IMR-90 (cell line): ENCODE measurements around the gene MMD. TPM values are rescaled to one million over a fixed set of nuclear protein-coding genes. Genes with fewer than 3 reads are reported as not detected.
A peak's percentile ranks its signal among the peaks of the same experiment; 100 is the strongest.

Experiments
- ATAC-seq: fragments of 200-7000 bp; cut with Tn5 transposase; 2 replicates; pipeline ENCODE4 v1.9.1; 2020; ENCODE audit warnings: low read depth, mild to moderate bottlenecking, moderate library complexity
- BruUV-seq: library from RNA; stranded (reverse); fragments of 400-500 nt; replicated peaks from 2 replicates; lab custom pipeline; 2021; lab: Mats Ljungman, UMichigan
- CTCF ChIA-PET: fragments of 300-600 bp; formaldehyde crosslinking; extraction: SDS; loops from one replicate; lab custom pipeline; 2021; ENCODE audit warnings: antibody characterized with exemption; lab: Yijun Ruan, JAX
- POLR2A ChIA-PET: fragments of 300-600 bp; sonication (Branson Sonifier 250); formaldehyde crosslinking; loops from one replicate; lab custom pipeline; 2022; ENCODE audit warnings: antibody characterized with exemption; ENCODE audit not compliant: unreplicated experiment; lab: Charles Lee
- DNase-seq: peaks from one replicate; pipeline ENCODE4 v3.0.0; 2013
- H2AFZ ChIP-seq: replicated peaks from 2 replicates; pipeline ENCODE3; 2013; ENCODE audit warnings: low read length, mild to moderate bottlenecking; ENCODE audit not compliant: poor library complexity
- H2AK5ac ChIP-seq: 2 replicates; pipeline ENCODE4 v1.6.1; 2013; ENCODE audit warnings: low read depth, low read length, inconsistent platforms
- H2AK9ac ChIP-seq: replicated peaks from 2 replicates; pipeline ENCODE3; 2013; ENCODE audit warnings: mild to moderate bottlenecking, low read depth, low read length, moderate library complexity; ENCODE audit not compliant: poor library complexity
- H2BK120ac ChIP-seq: 2 replicates; pipeline ENCODE4 v1.6.1; 2013; ENCODE audit warnings: low read depth, low read length, inconsistent platforms
- H2BK15ac ChIP-seq: 3 replicates; pipeline ENCODE4 v1.6.1; 2013; ENCODE audit warnings: low read depth, low read length, inconsistent platforms
- H2BK20ac ChIP-seq: 2 replicates; pipeline ENCODE4 v1.6.1; 2013; ENCODE audit warnings: low read depth, mild to moderate bottlenecking, inconsistent platforms, low read length, moderate library complexity
- H2BK5ac ChIP-seq: 2 replicates; pipeline ENCODE4 v1.6.1; 2013; ENCODE audit warnings: mild to moderate bottlenecking, low read depth, low read length, inconsistent platforms; ENCODE audit not compliant: poor library complexity, severe bottlenecking
- H3K14ac ChIP-seq: replicated peaks from 2 replicates; pipeline ENCODE4 v1.6.1; 2013; ENCODE audit warnings: low read depth, low read length, inconsistent platforms
- H3K18ac ChIP-seq: 2 replicates; pipeline ENCODE4 v1.6.1; 2013; ENCODE audit warnings: low read depth, low read length, control low read depth
- H3K23ac ChIP-seq: 2 replicates; pipeline ENCODE4 v1.6.1; 2013; ENCODE audit warnings: low read depth, low read length, inconsistent platforms
- H3K27ac ChIP-seq: 2 replicates; pipeline ENCODE4 v1.5.1; 2013; ENCODE audit warnings: mild to moderate bottlenecking, control low read depth, low read length; ENCODE audit not compliant: insufficient read depth
- H3K27me3 ChIP-seq: 2 replicates; pipeline ENCODE4 v1.6.1; 2013; ENCODE audit warnings: low read length; ENCODE audit not compliant: control insufficient read depth, insufficient read depth
- H3K36me3 ChIP-seq: 2 replicates; pipeline ENCODE4 v1.6.1; 2013; ENCODE audit warnings: low read length, mixed read lengths; ENCODE audit not compliant: control insufficient read depth, insufficient read depth
- H3K4ac ChIP-seq: 2 replicates; pipeline ENCODE4 v1.6.1; 2013; ENCODE audit warnings: low read depth, low read length, inconsistent platforms
- H3K4me1 ChIP-seq: 2 replicates; pipeline ENCODE4 v1.6.1; 2013; ENCODE audit warnings: low read length, mixed read lengths; ENCODE audit not compliant: control insufficient read depth, insufficient read depth
- H3K4me2 ChIP-seq: 2 replicates; pipeline ENCODE4 v1.6.1; 2013; ENCODE audit warnings: low read depth, mild to moderate bottlenecking, control low read depth, low read length, moderate library complexity
- H3K4me3 ChIP-seq: 2 replicates; pipeline ENCODE4 v1.5.1; 2013; ENCODE audit warnings: low read depth, mild to moderate bottlenecking, control low read depth, low read length, moderate library complexity; ENCODE audit not compliant: insufficient read depth
- H3K56ac ChIP-seq: 2 replicates; pipeline ENCODE4 v1.6.1; 2013; ENCODE audit warnings: low read length, inconsistent platforms; ENCODE audit not compliant: insufficient read depth; ENCODE audit errors: extremely low read depth
- H3K79me1 ChIP-seq, 2 experiments: 2 replicates each; pipeline ENCODE4 v1.6.1; 2013; ENCODE audit warnings: low read length in 2 of 2, inconsistent platforms in 1 of 2, low read depth in 1 of 2
- H3K9ac ChIP-seq: 2 replicates; pipeline ENCODE4 v1.6.1; 2013; ENCODE audit warnings: low read depth, low read length, control low read depth
- H3K9me1 ChIP-seq: 2 replicates; pipeline ENCODE4 v1.6.1; 2013; ENCODE audit warnings: low read length, inconsistent platforms; ENCODE audit not compliant: insufficient read depth
- H3K9me3 ChIP-seq: 2 replicates; pipeline ENCODE4 v1.6.1; 2013; ENCODE audit warnings: low read length; ENCODE audit not compliant: control insufficient read depth, insufficient read depth
- H4K20me1 ChIP-seq: 2 replicates; pipeline ENCODE4 v1.6.1; 2013; ENCODE audit warnings: low read length, inconsistent platforms; ENCODE audit not compliant: insufficient read depth
- H4K5ac ChIP-seq: 2 replicates; pipeline ENCODE4 v1.6.1; 2013; ENCODE audit warnings: mild to moderate bottlenecking, low read depth, low read length, control low read depth
- H4K8ac ChIP-seq, 2 experiments: 2 replicates each; pipeline ENCODE4 v1.6.1; 2013; ENCODE audit warnings: low read depth in 2 of 2, low read length in 2 of 2, control low read depth in 1 of 2, inconsistent platforms in 1 of 2
- H4K91ac ChIP-seq: 2 replicates; pipeline ENCODE4 v1.6.1; 2013; ENCODE audit warnings: low read depth, low read length, inconsistent platforms; ENCODE audit not compliant: insufficient read depth
- CEBPB ChIP-seq: IDR thresholded peaks from 2 replicates; pipeline ENCODE4 v1.6.1; 2012; ENCODE audit warnings: low read depth, low read length, improper control_type of control experiment
- CTCF ChIP-seq: conservative IDR thresholded peaks from 2 replicates; pipeline ENCODE4 v1.5.1; 2012; ENCODE audit warnings: mild to moderate bottlenecking, low read depth, low read length, improper control_type of control experiment
- ELK1 ChIP-seq: fragments of 150-350 bp; IDR thresholded peaks from 2 replicates; pipeline ENCODE4 v1.6.1; 2016; ENCODE audit warnings: low read depth, mild to moderate bottlenecking, low read length, moderate library complexity, borderline replicate concordance
- POLR2A ChIP-seq: IDR thresholded peaks from 2 replicates; pipeline ENCODE4 v1.6.1; 2012; ENCODE audit warnings: mild to moderate bottlenecking, low read depth, low read length
- RAD21 ChIP-seq: IDR thresholded peaks from 2 replicates; pipeline ENCODE4 v1.6.1; 2012; ENCODE audit warnings: low read length, improper control_type of control experiment
- RCOR1 ChIP-seq: IDR thresholded peaks from 2 replicates; pipeline ENCODE4 v1.6.1; 2012; ENCODE audit warnings: mild to moderate bottlenecking, low read length, improper control_type of control experiment; ENCODE audit not compliant: insufficient replicate concordance
- USF2 ChIP-seq: fragments of 150-350 bp; IDR thresholded peaks from 2 replicates; pipeline ENCODE4 v1.6.1; 2017; ENCODE audit warnings: mild to moderate bottlenecking, antibody characterized with exemption, low read length, low read depth
- WGBS, 2 experiments: methylation state at CpG; one replicate each; pipeline versions ENCODE4 v1.1.5 to v1.1.7; 2013; ENCODE audit warnings: missing lambda C conversion rate in 2 of 2; ENCODE audit not compliant: insufficient read length in 1 of 2; ENCODE audit errors: extremely low coverage in 2 of 2; 5-methylcytosine and 5-hydroxymethylcytosine counted together
- dilution Hi-C: fragments of 300-500 bp; cut with HindIII; formaldehyde crosslinking; loops from one replicate; pipeline ENCODE4 v1.14.3; 2018; ENCODE audit warnings: low sequenced_read_pairs; ENCODE audit not compliant: unreplicated experiment
- in situ Hi-C: fragments of 300-500 bp; cut with MboI; formaldehyde crosslinking; loops from 3 replicates; pipeline ENCODE4 v1.14.3; 2019; ENCODE audit warnings: low sequenced_read_pairs, inconsistent platforms, mixed read lengths
- intact Hi-C: fragments of 100-400 bp; cut with micrococcal nuclease; formaldehyde crosslinking; loops from 2 replicates; pipeline ENCODE4 v1.10.0; 2022
- polyA plus RNA-seq, 3 experiments: library from polyadenylated mRNA; depleted of rRNA; stranded (reverse); fragments of >200 nt; gene quantifications; 2 replicates each; pipeline ENCODE4 v1.2.3, GENCODE V29; 2012; ENCODE audit warnings: low replicate concordance in 1 of 3
- total RNA-seq: library from RNA; depleted of rRNA; stranded (reverse); fragments of >200 nt; gene quantifications from 2 replicates; pipeline ENCODE4 v1.2.3, GENCODE V29; 2012

Gene MMD
- total and polyA plus RNA-seq, 2 of the 4 experiments (the other 2 are of a cell fraction) = 6.3 to 7.0 TPM

- POLR2A ChIA-PET = no interaction called here
- no peak overlapping the region for H4K5ac ChIP-seq
- H4K91ac ChIP-seq = no peak overlapping the region
- CTCF ChIA-PET = interaction anchor here (1.2 kb wide), 1 partner anchor 260 kb away, joined by 3 read pairs; no protein-coding TSS in a partner anchor
- peak overlapping the region; percentile 58; the same call in 1 of the 2 replicates for H3K18ac ChIP-seq
- H3K9me3 ChIP-seq = no peaks in the 10 kb centered on the region
- H3K36me3 ChIP-seq = no peaks in the 10 kb centered on the region
- H3K79me1 ChIP-seq = no peaks in the 10 kb centered on the region
- H2AK5ac ChIP-seq = peak overlapping the region; percentile 49
- no peak overlapping the region for H3K9ac ChIP-seq
- intact Hi-C loops (no loop called here), dilution Hi-C loops (no loop called here), in situ Hi-C loops (no loop called here)
- H3K4me1 ChIP-seq = peaks cover 16% of the 10 kb centered on the region
- DNase-seq (no peak), ATAC-seq (no peak)
- WGBS, 2 experiments = 90% methylated on average over 2 of the region's 22 CpGs; no CpG with 5 or more reads in 1 of the 2 experiments
- H3K9me1 ChIP-seq = peaks cover 8% of the 10 kb centered on the region; the same call in 1 of the 2 replicates
- no peak overlapping the region for H4K8ac ChIP-seq
- no peak for TF ChIP-seq POLR2A
- no peak for TF ChIP-seq RAD21
- no peak for TF ChIP-seq CEBPB
- no peak for TF ChIP-seq RCOR1
- TF ChIP-seq USF2 = no peak
- TF ChIP-seq ELK1 = no peak
- TF ChIP-seq CTCF = no peak
- no peaks in the 10 kb centered on the region for H4K20me1 ChIP-seq
- peak overlapping the region; percentile 26 for H3K4ac ChIP-seq
- H3K27me3 ChIP-seq = no peaks in the 10 kb centered on the region
- no peak overlapping the region for H2AFZ ChIP-seq
- H3K23ac ChIP-seq = no peak overlapping the region
- peak overlapping the region; percentile 32 for H2BK120ac ChIP-seq
- peak overlapping the region; percentile 17; the same call in 1 of the 3 replicates for H2BK15ac ChIP-seq
- no peak overlapping the region for H3K4me2 ChIP-seq
- no TSS peak for BruUV-seq
- H3K56ac ChIP-seq = no peak overlapping the region
- H2BK20ac ChIP-seq = no peak overlapping the region; the same call in 1 of the 2 replicates
- no peak overlapping the region for H3K27ac ChIP-seq
- no peak overlapping the region for H2BK5ac ChIP-seq
- no peak overlapping the region for H2AK9ac ChIP-seq
- no peak overlapping the region for H3K4me3 ChIP-seq
- no peak overlapping the region for H3K14ac ChIP-seq
Measured at GRCh38 chr17:55458287-55458900, 36.8 kb upstream of the MMD start.
